ENCODE measurements around the gene AGPS. TPM values are rescaled to one million over a fixed set of nuclear protein-coding genes. Genes with fewer than 3 reads are reported as not detected.

Gene AGPS
- polyA plus RNA-seq, 3 donors = 7.1 to 26.9 (median 16.7) TPM

DNA sequence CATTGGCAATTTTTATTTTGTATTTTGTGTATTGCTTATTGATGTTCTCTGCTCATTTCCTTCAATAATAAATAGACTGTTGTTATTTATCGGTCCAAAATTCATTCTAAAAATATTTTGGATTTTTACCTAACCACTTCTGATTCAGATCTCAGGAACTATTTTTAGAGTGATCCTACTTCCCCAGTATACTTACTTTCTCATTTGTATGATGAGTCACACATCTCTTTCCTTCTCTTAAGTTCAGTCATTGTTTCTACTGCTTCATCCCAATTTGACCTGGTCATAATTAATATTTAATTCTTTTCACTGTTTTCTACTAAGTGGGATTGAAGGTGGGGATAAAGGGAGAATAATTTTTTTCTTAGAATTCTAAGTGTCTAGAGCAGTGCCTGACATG lies 75.1 kb downstream of the AGPS start:
- Mint-ChIP-seq H3K36me3 (peaks cover 52 to 60% of the 10 kb centered on the region in 2 donors), H3K4me3 (no peak overlapping the region), H3K9me3 (peaks cover 7 to 23% (median 14%) of the 10 kb centered on the region in 7 donors), H3K4me1 (peaks cover 6% of the 10 kb centered on the region), H3K27me3 (ENCODE audit: low read depth in 3 of 3) (peaks cover 0 to 5% (median 0%) of the 10 kb centered on the region in 3 donors), H3K27ac (no peak overlapping the region)
- TF ChIP-seq CTCF (IDR thresholded peaks at IDR 0.05) = no peak
- intact Hi-C loops (cut with micrococcal nuclease) = no loop called here
- no CpG with 5 or more reads among the region's 1 CpG for WGBS (ENCODE audit: insufficient coverage)
- no peaks in the 10 kb centered on the region for H3K27me3 ChIP-seq (ENCODE audit: control insufficient read depth in 2 of 2, insufficient read depth in 2 of 2, low read length in 2 of 2)
- no peak overlapping the region for H3K4me3 ChIP-seq (replicated peaks in 1 of 3; ENCODE audit: low read depth in 2 of 3, low read length in 3 of 3)
- no peak for DNase-seq
- H3K4me1 ChIP-seq (ENCODE audit: control insufficient read depth in 1 of 2, insufficient read depth in 2 of 2, low read length in 2 of 2) = peaks cover 0 to 7% of the 10 kb centered on the region in 2 donors
- no peak overlapping the region for H3K4me2 ChIP-seq (replicated peaks; ENCODE audit: extremely low read depth, low read length, poor library complexity, severe bottlenecking)
- no peaks in the 10 kb centered on the region for H4K20me1 ChIP-seq (ENCODE audit: insufficient read depth, low read length)
- H3K79me2 ChIP-seq (ENCODE audit: insufficient read depth, low read length) = no peaks in the 10 kb centered on the region
- no peak overlapping the region for H3K9ac ChIP-seq (ENCODE audit: insufficient read depth, low read length, poor library complexity, severe bottlenecking)
- H3K9me3 ChIP-seq (replicated peaks in 1 of 2; ENCODE audit: control insufficient read depth in 1 of 2, insufficient read depth in 1 of 2, low read length in 2 of 2) = peaks cover 11 to 13% of the 10 kb centered on the region in 2 donors
- H3K36me3 ChIP-seq (replicated peaks in 1 of 2; ENCODE audit: control insufficient read depth in 1 of 2, insufficient read depth in 2 of 2, low read length in 2 of 2) = peaks cover 49 to 72% of the 10 kb centered on the region in 2 donors
- H2AFZ ChIP-seq (ENCODE audit: insufficient read depth, low read depth, low read length, poor library complexity, severe bottlenecking) = no peak overlapping the region
- H3K27ac ChIP-seq (ENCODE audit: low read depth in 1 of 2, low read length in 2 of 2) = no peak overlapping the region

- H3K27ac Mint-ChIP-seq = peak overlapping the region in 1 of 7 donors; percentile 9
- Histone ChIP-seq H3K4me1 (ENCODE audit: control insufficient read depth in 1 of 2, insufficient read depth in 2 of 2, low read length in 2 of 2) (peaks cover 0 to 7% of the 10 kb centered on the region in 2 donors), H3K27me3 (ENCODE audit: control insufficient read depth in 2 of 2, insufficient read depth in 2 of 2, low read length in 2 of 2) (no peaks in the 10 kb centered on the region), H4K20me1 (ENCODE audit: insufficient read depth, low read length) (no peaks in the 10 kb centered on the region), H3K27ac (ENCODE audit: low read depth in 1 of 2, low read length in 2 of 2) (no peak overlapping the region), H3K79me2 (ENCODE audit: insufficient read depth, low read length) (no peaks in the 10 kb centered on the region), H2AFZ (ENCODE audit: insufficient read depth, low read depth, low read length, poor library complexity, severe bottlenecking) (no peak overlapping the region), H3K4me3 (replicated peaks in 1 of 3; ENCODE audit: low read depth in 2 of 3, low read length in 3 of 3) (no peak overlapping the region), H3K9me3 (replicated peaks in 1 of 2; ENCODE audit: control insufficient read depth in 1 of 2, insufficient read depth in 1 of 2, low read length in 2 of 2) (peaks cover 6 to 12% of the 10 kb centered on the region in 2 donors), H3K9ac (ENCODE audit: insufficient read depth, low read length, poor library complexity, severe bottlenecking) (no peak overlapping the region), H3K4me2 (replicated peaks; ENCODE audit: extremely low read depth, low read length, poor library complexity, severe bottlenecking) (no peak overlapping the region), H3K36me3 (replicated peaks in 1 of 2; ENCODE audit: control insufficient read depth in 1 of 2, insufficient read depth in 2 of 2, low read length in 2 of 2) (peaks cover 36 to 64% of the 10 kb centered on the region in 2 donors)
- intact Hi-C loops (cut with micrococcal nuclease) = no loop called here
- H3K4me1 Mint-ChIP-seq = peaks cover 6% of the 10 kb centered on the region
- DNase-seq = no peak
- H3K9me3 Mint-ChIP-seq = peaks cover 7 to 19% (median 13%) of the 10 kb centered on the region in 7 donors
- TF ChIP-seq CTCF (IDR thresholded peaks at IDR 0.05) = no peak
- peaks cover 55 to 70% of the 10 kb centered on the region in 2 donors for H3K36me3 Mint-ChIP-seq
- no peak overlapping the region for H3K4me3 Mint-ChIP-seq
- WGBS (ENCODE audit: insufficient coverage) = no CpG with 5 or more reads among the region's 2 CpGs
- H3K27me3 Mint-ChIP-seq (ENCODE audit: low read depth in 3 of 3) = no peaks in the 10 kb centered on the region
These were observed 79.4 kb downstream of the AGPS start for GRCh38 chr2:177471990-177472389.

Data from CD14-positive monocyte (primary cell).